Activated T-cell treated with anti-CD3 and anti-CD28 coated beads for 4 hours (primary cell): ENCODE data around the gene COPA.
"Not testable (repeated sequence)": the region's sequence is repeated elsewhere in the genome, so short reads cannot be mapped to it uniquely, and the experiment has no call there.

Experiments
- DNase-seq: peaks from one replicate; pipeline ENCODE4 v3.0.0-alpha.2; 2020

Gene COPA

DNA sequence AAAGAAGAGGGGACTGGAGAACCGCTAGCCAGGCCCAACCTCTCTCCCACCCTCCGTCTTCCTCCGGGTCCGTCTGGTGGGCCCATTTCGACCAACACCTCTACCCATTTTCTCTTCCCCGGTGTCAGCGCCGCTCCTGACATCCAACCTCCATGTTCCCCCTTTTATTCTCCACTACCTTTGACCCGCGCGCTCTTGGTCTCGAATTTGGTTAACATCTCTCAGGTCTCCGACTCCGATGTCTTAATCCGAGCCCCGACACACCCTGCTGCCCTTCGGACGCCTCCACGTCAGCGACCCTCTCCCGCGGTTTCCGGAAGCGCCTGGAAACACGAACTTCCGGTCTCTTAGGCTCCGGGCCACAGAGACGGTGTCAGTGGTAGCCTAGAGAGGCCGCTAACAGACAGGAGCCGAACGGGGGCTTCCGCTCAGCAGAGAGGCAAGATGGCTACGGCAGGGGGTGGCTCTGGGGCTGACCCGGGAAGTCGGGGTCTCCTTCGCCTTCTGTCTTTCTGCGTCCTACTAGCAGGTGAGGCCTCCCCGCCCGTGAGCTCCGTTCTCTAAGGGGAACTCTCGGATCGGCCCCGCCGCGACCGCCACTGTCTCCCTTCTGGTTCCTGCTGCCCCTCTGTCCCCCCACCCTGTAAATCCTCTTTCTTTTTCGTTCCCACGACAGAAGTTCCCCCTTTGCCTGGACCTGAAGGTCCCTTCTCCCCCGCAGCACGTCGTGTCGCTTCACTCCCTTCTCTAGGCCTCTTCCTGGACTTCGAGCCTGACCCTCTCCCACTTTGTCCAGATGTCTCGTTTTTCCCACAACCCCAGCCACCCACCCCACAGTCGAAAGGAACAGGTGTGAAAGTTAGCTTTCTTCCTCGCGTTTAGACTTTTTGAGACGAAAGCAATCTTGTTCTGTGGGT, at the start of gene COPA, which contains the start of gene NCSTN:
COPA (minus strand) TSS at position 298 of the 917 bp plus-strand sequence; CDS start at position 218, 80 bp downstream.
NCSTN (plus strand) TSS at position 431 of the 917 bp plus-strand sequence; CDS start at position 445, 14 bp downstream.
- DNase-seq, result peak; percentile 80

GRCh38 chr1:160388406-160388805, 45.4 kb upstream of the COPA start:
- DNase-seq, result not testable (repeated sequence)

GRCh38 chr1:160384812-160385211, 41.8 kb upstream of the COPA start:
- not testable (repeated sequence) for DNase-seq

- no peak for DNase-seq
Measured at GRCh38 chr1:160377585-160378206, 34.6 kb upstream of the COPA start.

DNA sequence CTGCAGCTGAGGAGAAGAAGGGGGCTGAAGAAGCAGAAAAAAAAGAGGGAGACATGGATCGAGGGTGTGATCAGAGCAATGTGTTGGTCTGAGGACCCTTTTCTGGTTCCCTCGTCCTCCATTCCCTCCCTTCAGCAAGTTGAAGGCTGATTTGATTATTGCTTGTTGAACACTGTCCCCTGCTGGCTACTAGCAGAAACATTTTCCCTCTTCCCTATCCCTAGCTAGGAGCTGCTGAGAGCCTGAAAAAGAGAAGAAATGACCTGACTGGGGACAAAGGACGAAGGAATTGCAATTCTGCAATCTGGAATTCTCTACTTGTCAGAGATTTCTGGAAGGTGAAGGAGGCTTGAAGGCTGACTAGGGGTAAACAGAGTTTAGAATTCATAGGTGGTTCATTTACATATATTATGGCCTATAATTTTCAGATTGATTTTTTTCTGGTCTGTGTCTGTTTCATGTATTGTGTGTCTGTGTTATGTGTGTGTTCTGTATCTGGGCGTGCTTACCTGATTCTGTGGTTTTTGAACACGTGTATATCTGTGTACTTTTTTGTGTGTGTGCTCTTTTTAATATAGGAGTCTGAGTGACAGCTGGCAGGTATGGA, 33.6 kb upstream of the COPA start:
- DNase-seq, result no peak

DNA sequence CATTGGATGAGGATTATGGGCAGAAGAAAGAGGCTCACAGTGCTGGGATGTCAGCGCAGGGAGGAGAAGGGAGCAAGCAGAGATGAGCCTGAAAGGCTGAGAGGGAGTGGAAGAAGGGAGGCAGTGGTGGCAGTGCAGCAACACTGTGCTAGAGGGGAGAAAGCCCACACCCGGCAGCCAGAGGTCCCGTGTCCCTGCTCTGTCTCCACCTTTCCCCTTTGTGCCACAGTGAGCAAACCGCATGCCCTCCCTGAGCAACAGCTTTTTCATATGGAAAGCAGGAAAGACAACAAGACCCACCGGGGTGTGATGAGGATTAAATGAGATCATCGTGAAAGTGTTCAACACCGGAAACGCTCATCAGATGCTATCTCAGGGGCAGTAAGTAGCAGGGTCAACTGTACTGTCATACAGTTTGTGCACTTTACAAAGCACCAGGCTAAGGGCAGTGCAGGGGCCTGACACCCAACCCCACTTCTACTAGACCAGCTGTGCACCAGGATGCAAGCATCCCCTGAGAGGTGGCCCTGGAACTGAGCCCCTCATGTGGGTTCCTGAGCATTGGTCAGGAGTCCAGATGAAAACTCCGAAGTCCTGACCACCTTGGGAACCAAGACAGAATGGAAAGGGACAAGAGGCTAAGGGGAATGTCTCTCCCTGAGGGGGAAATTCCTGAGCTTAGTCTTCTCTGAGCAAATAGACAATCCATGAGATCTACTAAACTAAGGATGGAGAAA, 32.9 kb upstream of the COPA start:
- DNase-seq, result no peak

- no peak for DNase-seq
Measured at GRCh38 chr1:160374306-160375110, 31.5 kb upstream of the COPA start.

GRCh38 chr1:160373696-160374095, 30.6 kb upstream of the COPA start:
- DNase-seq, result no peak

DNA sequence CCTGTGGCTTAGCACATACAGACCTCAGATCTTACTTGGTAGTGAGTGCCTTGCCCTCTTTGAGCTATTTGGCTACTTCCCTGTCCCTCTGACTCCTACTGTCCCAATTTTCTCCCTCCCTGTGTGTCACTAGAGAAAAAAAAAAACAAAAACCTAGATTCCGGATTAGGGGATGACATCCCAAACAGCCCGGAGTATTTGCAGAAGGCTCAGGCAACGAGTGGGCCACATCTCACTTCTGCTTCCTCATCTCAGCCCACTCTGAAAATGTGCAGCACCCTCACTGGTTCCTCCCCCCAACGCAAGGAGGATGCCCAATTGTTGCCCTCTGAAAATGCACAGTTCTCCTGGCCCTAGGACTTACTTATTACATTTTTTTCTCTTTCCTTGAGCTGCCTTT, 28.7 kb upstream of the COPA start:
- DNase-seq, result no peak

DNA sequence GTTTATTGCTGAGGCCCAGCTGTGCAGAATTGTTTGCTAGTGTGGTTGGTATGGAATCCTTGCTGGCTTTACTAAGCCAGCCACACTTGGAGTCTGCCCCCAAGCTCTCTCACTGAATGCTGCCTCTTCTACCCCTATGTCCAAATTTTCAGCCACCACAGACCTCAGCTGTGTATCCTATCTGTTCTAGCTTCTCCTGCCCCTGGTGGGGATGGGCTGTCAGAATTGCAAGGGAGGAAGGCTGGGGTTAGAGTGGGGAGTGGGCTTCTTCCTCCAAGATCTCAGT, 28.2 kb upstream of the COPA start:
- no peak for DNase-seq

DNA sequence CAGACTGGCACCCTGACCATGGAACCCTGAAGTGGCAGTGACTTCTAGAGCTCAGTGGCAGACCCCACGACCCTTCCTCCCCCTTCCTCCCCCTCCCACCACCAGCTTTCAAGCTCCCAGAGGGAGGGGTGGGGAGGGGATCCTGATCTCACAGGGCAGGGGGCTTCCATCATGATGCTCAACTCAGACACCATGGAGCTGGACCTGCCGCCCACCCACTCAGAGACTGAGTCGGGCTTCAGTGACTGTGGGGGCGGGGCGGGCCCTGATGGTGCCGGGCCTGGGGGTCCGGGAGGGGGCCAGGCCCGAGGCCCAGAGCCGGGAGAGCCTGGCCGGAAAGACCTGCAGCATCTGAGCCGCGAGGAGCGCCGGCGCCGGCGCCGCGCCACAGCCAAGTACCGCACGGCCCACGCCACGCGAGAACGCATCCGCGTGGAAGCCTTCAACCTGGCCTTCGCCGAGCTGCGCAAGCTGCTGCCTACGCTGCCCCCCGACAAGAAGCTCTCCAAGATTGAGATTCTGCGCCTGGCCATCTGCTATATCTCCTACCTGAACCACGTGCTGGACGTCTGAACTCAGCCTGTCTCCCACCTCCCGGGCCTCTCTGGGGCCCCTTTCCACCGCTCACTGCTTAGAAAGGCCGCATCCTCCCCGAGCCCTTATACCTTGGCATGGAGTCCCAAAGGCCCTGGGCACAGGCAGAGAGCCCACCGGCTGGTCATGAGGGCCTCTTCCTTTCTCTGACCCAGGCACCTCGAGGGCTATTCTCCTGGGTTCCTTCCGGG, 27.7 kb upstream of the COPA start:
- DNase-seq, result no peak

- no peak for DNase-seq
Measured at GRCh38 chr1:160369087-160369486, 26.0 kb upstream of the COPA start.

GRCh38 chr1:160367934-160368923, 25.2 kb upstream of the COPA start:
- no peak for DNase-seq

DNA sequence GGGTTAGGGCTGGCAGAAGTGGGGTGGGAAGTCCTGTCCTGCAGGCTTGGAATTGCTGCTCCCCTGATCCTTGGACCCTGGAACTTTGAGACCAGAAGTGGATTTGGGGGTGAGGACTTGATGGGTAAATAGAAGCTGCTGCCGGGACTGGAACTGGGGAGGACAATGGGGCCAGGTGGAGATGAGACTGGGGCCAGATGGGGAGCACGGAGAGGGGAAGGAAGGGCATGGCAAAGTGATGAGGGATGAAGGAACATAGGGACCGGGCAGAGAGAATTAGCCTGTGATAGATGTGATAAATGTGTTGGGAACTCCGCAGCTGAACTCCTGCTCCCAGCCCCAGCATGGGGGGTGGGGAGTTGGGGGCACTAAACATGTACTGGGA, 24.5 kb upstream of the COPA start:
- DNase-seq, result no peak

GRCh38 chr1:160366731-160367515, 23.9 kb upstream of the COPA start, which contains the start of gene NHLH1:
TSS of gene NHLH1 (plus strand) at chr1:160367071. CDS start at chr1:160370732, 3,661 bp downstream.
- DNase-seq, result no peak

DNA sequence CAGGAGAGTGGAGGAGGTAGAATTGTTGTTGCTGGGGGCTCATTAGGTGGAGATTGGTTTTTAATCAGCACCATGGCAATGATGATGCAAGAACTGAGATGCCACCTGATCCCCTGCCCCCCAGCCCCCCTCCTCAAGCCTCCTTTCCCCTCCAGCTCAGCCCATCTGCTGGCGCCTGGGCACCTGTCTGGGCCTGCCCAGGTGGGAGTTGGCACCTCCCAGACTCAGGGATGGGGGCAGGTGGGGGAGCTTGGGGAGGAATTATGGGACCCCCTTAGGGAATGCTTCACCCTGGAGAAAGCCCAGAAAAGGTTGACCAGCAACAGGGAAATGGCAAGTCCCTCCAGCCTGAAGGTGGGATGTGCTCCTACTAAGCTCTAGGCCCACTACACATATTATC, 22.3 kb upstream of the COPA start:
- DNase-seq, result no peak

GRCh38 chr1:160363951-160364735, 21.1 kb upstream of the COPA start:
- no peak for DNase-seq

- no peak for DNase-seq
Measured at GRCh38 chr1:160363010-160363409, 20.0 kb upstream of the COPA start.
